Measurements from ENCODE around the gene ACVR2A. TPM values are rescaled to one million over a fixed set of nuclear protein-coding genes. Genes with fewer than 3 reads are reported as not detected.

ACVR2A gene
- total RNA-seq, 4 donors from 2014 or later: 44.4 to 75.4 (median 62.0) TPM

GRCh38 chr2:147904051-147904450, 59.2 kb downstream of the ACVR2A start:
- intact Hi-C loops (cut with DNase I; ENCODE audit: low total_unique reads): no loop called here

GRCh38 chr2:147909178-147909577, 64.3 kb downstream of the ACVR2A start:
- DNase-seq (ENCODE audit: low spot score in 2 of 2): no peak
- intact Hi-C loops (cut with DNase I; ENCODE audit: low total_unique reads): no loop called here
- 94% methylated on average over 2 of the region's 2 CpGs for WGBS, 2 donors
- H3K4me3 ChIP-seq (ENCODE audit: low read depth, poor library complexity, severe bottlenecking): no peak overlapping the region
- TF ChIP-seq POLR2A (IDR thresholded peaks at IDR 0.05): no peak
- TF ChIP-seq, protein P1, sequence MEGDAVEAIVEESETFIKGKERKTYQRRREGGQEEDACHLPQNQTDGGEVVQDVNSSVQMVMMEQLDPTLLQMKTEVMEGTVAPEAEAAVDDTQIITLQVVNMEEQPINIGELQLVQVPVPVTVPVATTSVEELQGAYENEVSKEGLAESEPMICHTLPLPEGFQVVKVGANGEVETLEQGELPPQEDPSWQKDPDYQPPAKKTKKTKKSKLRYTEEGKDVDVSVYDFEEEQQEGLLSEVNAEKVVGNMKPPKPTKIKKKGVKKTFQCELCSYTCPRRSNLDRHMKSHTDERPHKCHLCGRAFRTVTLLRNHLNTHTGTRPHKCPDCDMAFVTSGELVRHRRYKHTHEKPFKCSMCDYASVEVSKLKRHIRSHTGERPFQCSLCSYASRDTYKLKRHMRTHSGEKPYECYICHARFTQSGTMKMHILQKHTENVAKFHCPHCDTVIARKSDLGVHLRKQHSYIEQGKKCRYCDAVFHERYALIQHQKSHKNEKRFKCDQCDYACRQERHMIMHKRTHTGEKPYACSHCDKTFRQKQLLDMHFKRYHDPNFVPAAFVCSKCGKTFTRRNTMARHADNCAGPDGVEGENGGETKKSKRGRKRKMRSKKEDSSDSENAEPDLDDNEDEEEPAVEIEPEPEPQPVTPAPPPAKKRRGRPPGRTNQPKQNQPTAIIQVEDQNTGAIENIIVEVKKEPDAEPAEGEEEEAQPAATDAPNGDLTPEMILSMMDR (IDR thresholded peaks at IDR 0.05): no peak

More at GRCh38 chr2:147904051-147904450, 59.2 kb downstream of the ACVR2A start:
- no peak for TF ChIP-seq POLR2A (IDR thresholded peaks at IDR 0.05)
- no peak for DNase-seq (ENCODE audit: low spot score in 2 of 2)
- H3K4me3 ChIP-seq (ENCODE audit: low read depth, poor library complexity, severe bottlenecking): no peak overlapping the region
- WGBS, 2 donors: 65 to 78% methylated on average over 4 of the region's 4 CpGs

DNA sequence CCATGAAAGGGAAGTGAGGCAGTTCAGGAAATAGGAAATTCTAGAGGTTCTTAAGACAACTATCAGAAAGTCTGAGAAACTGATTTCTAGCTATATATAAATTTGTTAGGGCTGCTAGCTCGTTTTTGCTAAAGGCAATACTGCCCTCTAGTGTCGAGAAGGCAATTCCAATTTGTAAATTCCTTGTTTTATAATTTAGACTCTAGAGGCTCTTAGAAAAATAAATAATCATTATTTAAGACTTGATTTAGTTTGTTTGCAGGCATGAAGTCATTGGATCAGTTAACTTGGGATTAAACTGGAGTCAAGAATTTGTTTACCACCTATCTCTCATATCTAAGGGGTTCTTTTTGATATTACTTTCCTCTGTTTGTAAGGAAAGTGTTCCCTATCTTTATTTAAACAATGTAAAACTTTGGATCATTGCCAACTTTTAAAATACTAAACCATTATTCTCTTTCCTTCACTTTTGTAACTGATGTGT, 66.2 kb downstream of the ACVR2A start:
- TF ChIP-seq, protein P1 (IDR thresholded peaks at IDR 0.05): peak in 1 of 3 donors; percentile 44
- no peak for TF ChIP-seq POLR2A (IDR thresholded peaks at IDR 0.05)
- peak in 1 of 2 donors; percentile 18 for DNase-seq (ENCODE audit: low spot score in 2 of 2)
- WGBS, 2 donors: 0 to 1% methylated on average over 2 of the region's 2 CpGs
- no peak overlapping the region for H3K4me3 ChIP-seq (ENCODE audit: low read depth, poor library complexity, severe bottlenecking)
- intact Hi-C loops (cut with DNase I; ENCODE audit: low total_unique reads): loop anchor here (10.0 kb wide), 1 partner anchor 826 kb away; no protein-coding TSS in a partner anchor

GRCh38 chr2:147913701-147914480, 69.1 kb downstream of the ACVR2A start:
- no peak for DNase-seq (ENCODE audit: low spot score in 2 of 2)
- 34 to 39% methylated on average over 3 of the region's 3 CpGs for WGBS, 2 donors
- TF ChIP-seq POLR2A (IDR thresholded peaks at IDR 0.05): no peak
- TF ChIP-seq, protein P1 (IDR thresholded peaks at IDR 0.05): no peak
- no peak overlapping the region for H3K4me3 ChIP-seq (ENCODE audit: low read depth, poor library complexity, severe bottlenecking)
- intact Hi-C loops (cut with DNase I; ENCODE audit: low total_unique reads): loop anchor here (10.0 kb wide), 1 partner anchor 829 kb away; no protein-coding TSS in a partner anchor

DNA sequence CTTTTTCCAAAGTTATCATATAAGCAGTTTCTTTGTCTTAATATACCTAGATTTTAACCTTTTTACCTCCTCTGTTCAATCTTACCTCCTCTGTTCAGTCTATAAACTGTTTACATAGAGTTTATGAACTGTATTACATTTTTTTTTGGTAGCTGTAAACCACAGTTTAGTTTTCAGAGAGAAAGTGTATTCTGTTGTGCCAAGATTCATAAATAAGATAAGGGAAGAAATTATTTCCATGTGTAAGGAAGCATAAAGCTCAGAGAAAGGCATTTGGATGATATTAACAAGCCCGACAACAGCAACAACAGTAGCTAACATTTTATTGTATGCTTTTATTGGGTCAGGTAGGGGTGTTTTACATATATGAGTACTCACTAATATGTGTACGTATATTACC, 71.2 kb downstream of the ACVR2A start:
- intact Hi-C loops (cut with DNase I; ENCODE audit: low total_unique reads): loop anchor here (10.0 kb wide), 1 partner anchor 831 kb away; no protein-coding TSS in a partner anchor
- no peak overlapping the region for H3K4me3 ChIP-seq (ENCODE audit: low read depth, poor library complexity, severe bottlenecking)
- WGBS, 2 donors: 84 to 86% methylated on average over 2 of the region's 2 CpGs
- no peak for DNase-seq (ENCODE audit: low spot score in 2 of 2)
- TF ChIP-seq POLR2A (IDR thresholded peaks at IDR 0.05): no peak
- TF ChIP-seq, protein P1 (IDR thresholded peaks at IDR 0.05): no peak

GRCh38 chr2:147916723-147917122, 71.9 kb downstream of the ACVR2A start:
- intact Hi-C loops (cut with DNase I; ENCODE audit: low total_unique reads): loop anchor here (10.0 kb wide), 1 partner anchor 832 kb away; no protein-coding TSS in a partner anchor
- no peak for DNase-seq (ENCODE audit: low spot score in 2 of 2)
- TF ChIP-seq, protein P1 (IDR thresholded peaks at IDR 0.05): no peak
- no peak for TF ChIP-seq POLR2A (IDR thresholded peaks at IDR 0.05)
- 89 to 91% methylated on average over 4 of the region's 4 CpGs for WGBS, 2 donors
- no peak overlapping the region for H3K4me3 ChIP-seq (ENCODE audit: low read depth, poor library complexity, severe bottlenecking)
